Frontal cortex (tissue), 4 donors: Measurements from ENCODE around the gene DPP3. TPM values are rescaled to one million over a fixed set of nuclear protein-coding genes. Genes with fewer than 3 reads are reported as not detected.
"Not testable (repeated sequence)": the region's sequence is repeated elsewhere in the genome, so short reads cannot be mapped to it uniquely, and the experiment has no call there.

Experiments used
- DNase-seq, 2 donors: peaks; one replicate each; pipeline ENCODE4 v3.0.0; 2012; ENCODE audit warnings: low spot score in 2 of 2
- FAIRE-seq: peaks from 2 replicates; lab custom pipeline; 2012; peaks lifted over from hg19 to GRCh38; lab: Jason Lieb, UNC
- total RNA-seq: library from RNA; depleted of rRNA; stranded (reverse); fragments of >200 nt; gene quantifications from one replicate; pipeline ENCODE4 v1.2.3, GENCODE V29; 2014
- donor health status: control.
- donor health status: control.
- donor health status: control.

DPP3 gene
- 39.1 TPM for total RNA-seq

- FAIRE-seq: no peak
- DNase-seq: peak; percentile 98 to 100
These were observed at the start of gene DPP3 for GRCh38 chr11:66480117-66480938. Gene DPP3 (plus strand): TSS chr11:66480434. CDS start chr11:66482201, 1,767 bp downstream.

- DNase-seq, FAIRE-seq: not testable (repeated sequence)
These were observed 48.9 kb upstream of the DPP3 start for GRCh38 chr11:66431287-66431686.

GRCh38 chr11:66431871-66432329 lies 48.3 kb upstream of the DPP3 start:
- DNase-seq: not testable (repeated sequence)

GRCh38 chr11:66432597-66432996 lies 47.6 kb upstream of the DPP3 start:
- FAIRE-seq (no peak), DNase-seq (no peak)

More at GRCh38 chr11:66431871-66432329, 48.3 kb upstream of the DPP3 start:
- not testable (repeated sequence) for FAIRE-seq

GRCh38 chr11:66437979-66438503 lies 42.2 kb upstream of the DPP3 start:
- FAIRE-seq (no peak), DNase-seq (no peak)

- FAIRE-seq (no peak), DNase-seq (peak; percentile 94 to 96)
These were observed 41.4 kb upstream of the DPP3 start, which contains the start of gene MRPL11 for GRCh38 chr11:66438504-66439466. Gene MRPL11 (minus strand): TSS chr11:66438848. CDS start chr11:66438754, 94 bp downstream.

GRCh38 chr11:66440101-66440939 lies 39.9 kb upstream of the DPP3 start:
- DNase-seq, FAIRE-seq: not testable (repeated sequence)

- not testable (repeated sequence) for DNase-seq, FAIRE-seq
These were observed 39.3 kb upstream of the DPP3 start for GRCh38 chr11:66440940-66441282.

GRCh38 chr11:66443602-66444001 lies 36.6 kb upstream of the DPP3 start:
- DNase-seq (no peak), FAIRE-seq (no peak)

GRCh38 chr11:66447012-66447411 lies 33.2 kb upstream of the DPP3 start:
- FAIRE-seq (no peak), DNase-seq (no peak)

- no peak for FAIRE-seq
- no peak for DNase-seq
These were observed 31.7 kb upstream of the DPP3 start for GRCh38 chr11:66448523-66448922.

- FAIRE-seq: no peak
- no peak for DNase-seq
These were observed 29.7 kb upstream of the DPP3 start for GRCh38 chr11:66450560-66450959.

- DNase-seq (no peak), FAIRE-seq (no peak)
These were observed 28.6 kb upstream of the DPP3 start for GRCh38 chr11:66451663-66452062.

- DNase-seq (no peak), FAIRE-seq (no peak)
These were observed 26.0 kb upstream of the DPP3 start for GRCh38 chr11:66454247-66454646.

GRCh38 chr11:66454828-66455227 lies 25.4 kb upstream of the DPP3 start:
- no peak for DNase-seq
- no peak for FAIRE-seq

GRCh38 chr11:66457826-66458225 lies 22.4 kb upstream of the DPP3 start:
- no peak for DNase-seq
- FAIRE-seq: no peak

GRCh38 chr11:66459138-66459778 lies 21.0 kb upstream of the DPP3 start:
- no peak for FAIRE-seq

GRCh38 chr11:66462010-66462409 lies 18.2 kb upstream of the DPP3 start:
- DNase-seq: no peak
- no peak for FAIRE-seq

More at GRCh38 chr11:66459138-66459778, 21.0 kb upstream of the DPP3 start:
- DNase-seq: no peak

GRCh38 chr11:66462911-66463310 lies 17.3 kb upstream of the DPP3 start:
- FAIRE-seq (no peak), DNase-seq (no peak)
